Stimulated activated CD4-positive, alpha-beta T cell treated with anti-CD3 and anti-CD28 coated beads, Interleukin-1b, Interleukin-23, amount 100 ng/mL, for 1 hour (primary cell): ENCODE measurements around the gene SCAPER.
A peak's percentile ranks its signal among the peaks of the same experiment; 100 is the strongest.

Experiments used
- DNase-seq, 2 donors: peaks; one replicate each; pipeline ENCODE4 v3.0.0-alpha.2; 2020; ENCODE audit warnings: low read depth in 2 of 2

SCAPER gene, protein sequence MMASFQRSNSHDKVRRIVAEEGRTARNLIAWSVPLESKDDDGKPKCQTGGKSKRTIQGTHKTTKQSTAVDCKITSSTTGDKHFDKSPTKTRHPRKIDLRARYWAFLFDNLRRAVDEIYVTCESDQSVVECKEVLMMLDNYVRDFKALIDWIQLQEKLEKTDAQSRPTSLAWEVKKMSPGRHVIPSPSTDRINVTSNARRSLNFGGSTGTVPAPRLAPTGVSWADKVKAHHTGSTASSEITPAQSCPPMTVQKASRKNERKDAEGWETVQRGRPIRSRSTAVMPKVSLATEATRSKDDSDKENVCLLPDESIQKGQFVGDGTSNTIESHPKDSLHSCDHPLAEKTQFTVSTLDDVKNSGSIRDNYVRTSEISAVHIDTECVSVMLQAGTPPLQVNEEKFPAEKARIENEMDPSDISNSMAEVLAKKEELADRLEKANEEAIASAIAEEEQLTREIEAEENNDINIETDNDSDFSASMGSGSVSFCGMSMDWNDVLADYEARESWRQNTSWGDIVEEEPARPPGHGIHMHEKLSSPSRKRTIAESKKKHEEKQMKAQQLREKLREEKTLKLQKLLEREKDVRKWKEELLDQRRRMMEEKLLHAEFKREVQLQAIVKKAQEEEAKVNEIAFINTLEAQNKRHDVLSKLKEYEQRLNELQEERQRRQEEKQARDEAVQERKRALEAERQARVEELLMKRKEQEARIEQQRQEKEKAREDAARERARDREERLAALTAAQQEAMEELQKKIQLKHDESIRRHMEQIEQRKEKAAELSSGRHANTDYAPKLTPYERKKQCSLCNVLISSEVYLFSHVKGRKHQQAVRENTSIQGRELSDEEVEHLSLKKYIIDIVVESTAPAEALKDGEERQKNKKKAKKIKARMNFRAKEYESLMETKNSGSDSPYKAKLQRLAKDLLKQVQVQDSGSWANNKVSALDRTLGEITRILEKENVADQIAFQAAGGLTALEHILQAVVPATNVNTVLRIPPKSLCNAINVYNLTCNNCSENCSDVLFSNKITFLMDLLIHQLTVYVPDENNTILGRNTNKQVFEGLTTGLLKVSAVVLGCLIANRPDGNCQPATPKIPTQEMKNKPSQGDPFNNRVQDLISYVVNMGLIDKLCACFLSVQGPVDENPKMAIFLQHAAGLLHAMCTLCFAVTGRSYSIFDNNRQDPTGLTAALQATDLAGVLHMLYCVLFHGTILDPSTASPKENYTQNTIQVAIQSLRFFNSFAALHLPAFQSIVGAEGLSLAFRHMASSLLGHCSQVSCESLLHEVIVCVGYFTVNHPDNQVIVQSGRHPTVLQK (N-terminal part only)

DNA sequence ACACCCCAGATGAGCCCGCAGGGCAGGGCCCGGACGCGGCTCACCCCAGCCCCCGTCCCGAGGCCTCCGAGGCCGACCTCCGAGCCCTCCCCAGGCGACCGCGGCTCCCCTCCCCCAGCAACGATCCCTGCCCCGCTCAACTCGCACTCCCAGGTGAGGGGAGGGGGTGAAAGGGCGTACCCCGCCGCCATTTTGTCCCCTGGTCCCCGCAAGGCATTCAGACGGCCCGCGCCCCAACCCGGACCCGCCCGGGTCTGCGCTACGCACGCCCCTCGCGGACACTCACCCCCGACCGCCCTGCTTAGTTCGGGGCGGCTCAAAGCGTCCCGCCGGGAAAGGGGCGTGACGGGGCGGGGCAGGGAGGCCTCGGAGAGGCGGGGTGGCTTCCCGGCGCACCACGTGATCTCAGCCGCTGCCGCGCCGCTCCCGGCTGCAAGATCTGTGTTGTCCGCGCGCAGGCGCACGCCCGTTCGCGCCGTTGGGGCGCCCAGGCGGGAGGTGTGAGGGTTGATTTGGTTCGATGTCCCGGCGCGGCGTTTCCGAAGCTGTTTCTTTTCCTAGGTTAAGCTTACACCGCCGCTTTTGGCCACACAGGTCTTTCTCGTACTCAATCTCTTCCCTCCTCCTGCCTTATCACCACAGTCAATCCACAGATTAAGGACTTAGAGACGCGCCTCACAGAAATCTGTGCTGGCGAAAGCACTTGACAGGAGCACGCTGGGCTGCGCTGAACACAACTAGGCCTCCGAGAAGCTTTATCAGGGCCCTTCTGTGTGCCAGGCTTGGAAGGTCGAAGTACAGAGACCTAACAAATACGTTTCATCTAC is at the start of gene SCAPER:
SCAPER (minus strand) TSS at position 328 of the 827 bp plus-strand sequence. CDS start 21,523 bp downstream, outside the sequence.
- DNase-seq, result peak; percentile 78 to 82

DNA sequence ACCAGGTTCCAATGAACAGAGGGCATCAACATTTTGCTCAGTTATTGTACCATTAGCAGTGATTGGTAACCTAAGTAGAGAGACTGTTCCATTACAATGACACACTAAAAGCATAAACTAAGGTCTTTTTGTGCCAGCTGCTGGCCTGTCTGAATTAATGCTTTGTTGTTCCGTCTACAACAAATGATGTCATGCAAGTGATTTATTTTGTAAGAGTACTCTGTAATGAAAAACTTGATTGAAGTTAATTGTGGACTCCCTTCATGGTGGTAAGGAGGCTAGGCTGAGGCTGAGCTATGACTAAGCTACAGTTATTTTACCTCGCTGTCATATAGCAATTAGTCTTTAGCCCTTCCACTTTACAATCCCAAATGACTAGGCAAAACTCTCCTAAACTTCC is 49.6 kb upstream of the SCAPER start:
- DNase-seq, result no peak

DNA sequence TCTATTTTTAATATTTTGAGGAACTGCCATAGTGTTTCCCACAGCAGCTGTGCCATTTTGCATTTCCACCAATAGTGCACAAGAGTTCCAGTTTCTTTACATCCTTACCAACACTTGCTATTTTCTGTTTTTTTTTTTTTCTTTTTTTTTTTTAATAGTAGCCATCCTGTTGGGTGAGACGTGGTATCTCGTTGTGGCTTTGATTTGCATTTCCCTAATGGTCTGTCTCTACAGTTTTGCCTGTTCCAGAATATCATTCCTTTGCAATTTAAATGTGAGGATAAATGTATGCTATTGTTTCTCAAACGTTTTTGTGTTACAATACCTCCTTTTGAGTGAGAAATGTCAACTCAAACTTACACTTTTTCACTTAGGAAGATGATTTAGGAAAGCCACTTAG is 48.8 kb upstream of the SCAPER start:
- DNase-seq, result no peak

DNA sequence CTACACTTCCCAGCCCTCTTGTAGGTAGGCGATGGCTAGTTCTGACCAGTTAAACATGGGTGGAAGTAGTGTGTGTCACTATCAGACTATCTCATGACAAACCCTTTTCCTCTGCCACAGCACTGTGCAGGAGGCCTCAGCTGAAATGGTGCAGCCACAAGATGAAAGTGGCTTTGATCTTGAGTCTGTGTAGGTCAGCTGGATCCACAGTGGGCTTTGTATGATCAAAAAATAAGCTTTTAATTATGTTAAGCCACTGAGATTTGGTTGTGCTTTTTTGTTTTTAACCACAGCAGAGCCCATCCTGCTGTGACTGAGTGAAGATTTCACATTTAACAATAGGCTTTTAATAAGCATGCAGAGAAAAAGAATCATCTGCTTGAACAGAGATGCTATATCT is 46.1 kb upstream of the SCAPER start:
- no peak for DNase-seq

DNA sequence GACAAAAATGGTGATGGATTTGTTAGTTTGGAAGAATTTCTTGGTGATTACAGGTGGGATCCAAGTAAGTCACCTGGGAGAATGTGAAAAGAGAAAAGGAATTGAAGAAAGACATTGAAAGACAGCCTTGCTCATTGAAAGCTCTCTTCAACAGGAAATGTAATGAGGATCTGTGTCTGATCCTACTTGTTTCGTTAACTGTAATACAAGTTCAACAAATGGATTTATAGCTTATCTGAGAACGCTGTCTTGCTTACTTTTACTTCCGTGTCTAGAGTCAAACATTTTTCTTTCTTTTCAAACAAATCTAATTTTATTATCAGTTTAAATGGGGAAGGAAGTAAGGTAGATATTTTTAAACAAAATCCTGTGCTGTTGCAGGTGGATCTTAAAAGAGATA is 42.3 kb upstream of the SCAPER start:
- no peak for DNase-seq

DNA sequence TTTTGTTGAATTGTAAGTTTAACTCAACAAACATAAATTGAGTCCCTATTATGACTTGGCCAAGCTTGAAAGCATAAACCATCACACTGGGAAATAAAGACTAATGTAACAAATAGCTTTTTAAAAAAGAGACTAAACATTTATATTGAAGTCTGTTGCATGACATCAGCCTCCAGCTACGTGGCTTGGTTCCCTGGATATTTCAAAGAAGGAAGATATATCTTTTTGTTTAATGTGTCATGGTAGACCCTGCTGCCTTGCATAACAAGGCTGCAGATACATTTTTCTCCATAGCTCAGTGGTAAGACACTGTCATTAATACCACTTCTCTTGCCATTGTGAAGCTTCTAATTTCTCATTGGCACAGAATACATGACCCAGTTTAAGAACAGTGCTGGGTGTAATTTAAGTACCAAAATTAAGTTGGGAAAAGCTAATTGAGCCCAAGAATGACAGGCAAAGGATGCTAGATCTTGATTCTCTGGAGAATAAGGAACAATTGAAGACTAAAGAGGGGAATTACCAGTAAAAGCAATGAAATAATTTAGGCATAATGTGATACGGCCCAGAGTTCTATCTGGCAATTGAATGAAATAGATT is 40.5 kb upstream of the SCAPER start:
- DNase-seq, result no peak

DNA sequence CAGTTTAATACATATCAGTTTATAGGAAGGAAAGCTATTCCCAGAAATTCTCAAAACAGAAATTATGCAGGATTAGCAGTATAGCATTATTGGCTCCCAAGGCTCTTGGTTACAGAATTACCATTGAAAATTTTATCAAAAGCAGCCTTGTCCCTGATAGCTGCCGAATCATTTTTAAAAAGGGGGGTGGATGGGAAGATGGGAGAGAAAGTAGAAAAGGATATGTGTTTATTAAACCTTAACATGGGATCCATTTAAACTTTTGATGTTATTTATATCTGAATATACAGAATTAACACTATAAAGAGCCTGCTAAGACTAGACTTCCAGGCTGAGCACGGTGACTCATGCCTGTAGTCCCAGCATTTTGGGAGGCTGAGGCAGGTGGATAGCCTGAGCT is 37.2 kb upstream of the SCAPER start:
- DNase-seq, result no peak

DNA sequence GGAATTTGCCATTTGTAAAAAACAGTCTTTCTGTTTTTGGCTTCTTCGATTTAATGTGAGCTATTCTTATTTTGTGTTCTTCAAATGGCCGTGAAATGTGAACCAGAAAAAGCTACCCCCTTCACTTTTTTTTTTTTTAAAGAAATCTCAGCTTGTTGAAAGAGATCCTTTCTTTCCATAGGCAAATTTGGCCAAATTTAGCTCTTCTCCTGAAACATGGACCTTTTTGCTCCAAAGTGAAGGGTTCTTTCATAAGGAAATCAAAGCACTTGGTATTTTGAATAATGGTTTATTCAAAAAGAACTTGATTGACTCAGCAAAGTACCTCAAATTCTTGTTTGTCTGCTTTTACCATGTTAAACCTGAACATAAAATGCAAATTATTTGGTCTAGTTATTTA is 36.5 kb upstream of the SCAPER start:
- DNase-seq, result no peak

DNA sequence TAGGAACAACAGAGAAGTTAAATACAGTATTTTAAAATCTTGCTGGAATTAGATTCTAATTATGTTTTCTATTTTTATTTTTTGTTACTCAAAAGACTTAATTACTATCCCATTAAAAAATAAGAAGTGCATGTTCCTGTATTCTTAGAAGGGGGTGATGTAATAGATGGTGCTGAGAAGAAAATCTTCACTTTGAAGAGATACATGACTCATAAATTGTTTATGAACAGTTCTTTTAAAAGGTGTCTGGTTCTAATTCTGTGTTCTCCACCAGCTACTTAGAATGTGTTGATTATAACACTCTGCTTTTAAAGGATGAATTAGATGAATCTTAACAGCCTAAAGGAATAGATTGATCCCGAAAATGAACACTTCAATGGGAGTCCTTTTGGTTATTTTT is 34.6 kb upstream of the SCAPER start:
- DNase-seq, result no peak

DNA sequence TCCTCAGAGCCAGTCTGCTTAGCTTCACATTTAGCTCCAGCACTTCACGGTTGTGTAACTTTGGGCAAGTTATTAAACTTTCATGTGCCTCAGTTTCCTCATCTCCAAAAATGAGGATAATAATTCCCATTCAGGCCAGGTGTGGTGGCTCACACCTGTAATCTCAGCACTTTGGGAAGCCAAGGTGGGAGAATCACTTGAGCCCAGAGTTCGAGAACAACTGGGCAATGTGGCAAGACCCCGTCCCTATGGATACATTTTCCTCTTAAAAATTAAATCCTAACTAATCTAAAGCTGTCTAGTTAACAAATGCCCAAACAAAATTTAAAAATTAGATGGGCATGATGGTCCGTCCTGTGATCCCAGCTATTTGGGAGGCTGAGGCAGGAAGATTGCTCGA is 33.6 kb upstream of the SCAPER start:
- no peak for DNase-seq

DNA sequence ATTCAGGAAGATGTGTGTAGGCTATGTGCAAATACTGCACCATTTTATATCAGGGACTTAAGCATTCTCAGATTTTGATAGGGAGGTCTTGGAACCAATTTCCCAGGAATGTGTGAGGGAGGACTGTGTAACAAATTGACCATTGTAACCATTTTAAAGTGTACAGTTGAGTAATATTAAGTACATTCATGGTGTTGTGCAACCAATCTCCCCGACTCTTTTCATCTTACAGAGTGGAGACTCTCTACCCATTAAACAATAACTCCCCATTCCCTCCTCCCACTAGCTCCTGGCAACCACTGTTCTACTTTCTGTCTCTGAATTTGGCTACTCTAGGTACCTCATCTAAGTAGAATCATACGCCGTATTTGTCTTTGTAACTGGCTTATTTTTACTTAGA is 31.5 kb upstream of the SCAPER start:
- no peak for DNase-seq

DNA sequence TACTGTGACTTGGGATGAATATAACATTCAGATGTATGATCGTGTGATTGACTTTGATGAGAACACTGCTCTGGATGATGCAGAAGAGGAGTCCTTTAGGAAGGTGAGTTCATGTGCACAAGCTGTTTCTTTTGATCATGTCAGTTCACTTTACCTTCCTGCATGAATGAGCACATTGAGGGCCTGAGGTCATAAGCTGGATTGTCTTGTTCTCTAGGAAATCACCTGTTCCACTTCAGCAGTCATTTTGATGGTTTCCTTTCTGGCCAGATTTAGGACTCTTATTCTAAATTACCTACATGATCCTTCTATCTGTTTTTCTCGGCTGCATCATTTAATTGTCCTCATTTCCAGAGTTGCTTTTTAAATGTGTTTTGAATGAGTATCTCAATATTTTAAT is 30.5 kb upstream of the SCAPER start:
- no peak for DNase-seq

DNA sequence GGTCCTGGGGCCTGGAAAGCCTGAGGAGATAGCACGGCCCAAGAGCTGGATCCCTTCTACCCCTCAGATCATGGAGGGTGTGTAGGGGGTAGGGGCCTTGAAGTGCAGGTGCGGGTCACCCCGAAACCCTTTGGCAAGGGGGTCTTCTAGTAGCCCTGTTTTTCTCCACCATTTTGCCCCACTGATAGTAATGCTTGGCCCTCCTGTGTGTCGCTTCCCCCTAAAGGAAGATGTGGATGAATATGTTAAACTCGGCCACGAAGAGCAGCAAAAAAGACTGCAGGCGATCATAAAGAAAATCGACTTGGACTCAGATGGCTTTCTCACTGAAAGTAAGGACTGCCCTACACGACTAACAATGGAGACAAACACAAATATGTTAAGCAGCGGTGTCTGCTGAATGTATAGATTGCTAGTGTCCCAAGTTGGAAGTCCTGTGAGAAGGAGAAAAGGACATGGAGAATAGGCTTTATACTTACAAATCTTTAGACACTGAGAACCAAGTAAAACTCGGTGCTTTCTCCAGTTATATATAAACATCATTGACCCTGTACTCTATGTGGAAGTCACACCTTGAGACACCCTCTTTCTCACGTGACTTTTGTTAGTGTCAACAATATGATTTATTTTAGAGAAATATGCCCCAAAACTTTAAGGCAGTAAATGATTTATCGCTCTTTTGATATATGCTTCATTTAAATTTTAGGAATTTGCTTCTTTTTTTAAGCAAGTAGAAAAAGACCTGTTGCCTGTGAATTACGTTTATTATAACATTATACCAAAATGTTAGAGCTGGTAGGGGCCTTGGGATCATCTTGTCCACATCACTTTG is 27.2 kb upstream of the SCAPER start:
- DNase-seq, result no peak

DNA sequence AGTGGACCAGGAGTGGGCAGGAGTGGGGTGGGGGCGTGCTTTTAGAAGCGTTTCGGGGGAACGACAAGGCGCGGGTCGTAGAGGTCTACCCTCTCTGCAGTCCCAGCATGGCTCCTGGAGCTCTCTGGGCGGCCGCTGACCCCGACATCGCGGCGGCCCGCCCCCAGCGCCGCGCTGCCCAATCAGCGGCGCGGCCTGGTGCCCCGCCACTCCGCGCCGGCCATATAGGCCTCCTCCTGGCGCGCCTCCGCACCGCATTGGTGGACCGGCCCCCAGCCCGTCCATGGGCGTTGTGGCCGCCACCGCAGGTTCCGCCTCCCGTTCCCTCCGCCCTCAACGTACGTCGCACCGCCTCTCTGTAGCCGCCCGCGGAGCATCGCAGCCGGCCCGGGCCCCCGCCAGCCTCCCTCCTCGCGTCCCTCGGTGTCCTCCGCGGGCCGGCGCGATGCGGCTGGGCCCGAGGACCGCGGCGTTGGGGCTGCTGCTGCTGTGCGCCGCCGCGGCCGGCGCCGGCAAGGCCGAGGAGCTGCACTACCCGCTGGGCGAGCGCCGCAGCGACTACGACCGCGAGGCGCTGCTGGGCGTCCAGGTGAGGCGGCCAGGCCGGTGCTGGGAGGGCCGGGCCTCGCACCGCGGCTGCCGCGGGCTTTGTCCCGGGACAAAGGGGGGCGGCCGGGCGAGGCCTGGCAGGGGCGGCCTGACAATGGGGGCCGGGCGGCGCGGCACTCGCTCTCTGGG is 26.4 kb upstream of the SCAPER start, which contains the start of gene RCN2:
RCN2 (plus strand) TSS at position 353 of the 738 bp plus-strand sequence; CDS start at position 446, 93 bp downstream.
- DNase-seq, result peak; percentile 79 to 81

DNA sequence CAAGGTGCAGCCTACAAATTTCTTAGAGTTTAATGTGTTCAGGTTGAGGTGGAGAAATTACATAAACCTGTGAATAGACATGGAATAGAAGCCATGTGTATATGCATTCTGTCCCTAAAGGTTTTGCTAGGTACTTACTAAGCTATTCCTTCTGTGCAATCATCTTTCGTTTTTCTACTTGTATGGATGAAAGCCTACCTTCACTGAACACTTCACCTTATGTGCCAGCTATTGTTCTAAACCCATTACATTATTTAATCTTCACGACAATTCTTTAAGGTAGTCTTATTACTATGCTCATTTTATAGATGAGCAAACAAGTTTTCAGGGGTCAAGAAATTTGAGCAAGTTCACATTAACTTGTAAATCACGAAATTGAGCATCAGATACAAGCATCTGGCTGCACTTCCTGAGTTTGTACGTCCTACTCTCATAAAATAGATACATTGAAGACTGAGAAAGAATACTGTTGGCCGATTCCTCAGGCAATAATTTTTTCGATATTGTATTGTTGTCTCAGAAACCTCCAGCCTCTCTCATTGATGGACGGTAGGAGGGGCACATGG is 25.8 kb upstream of the SCAPER start:
- DNase-seq, result no peak

DNA sequence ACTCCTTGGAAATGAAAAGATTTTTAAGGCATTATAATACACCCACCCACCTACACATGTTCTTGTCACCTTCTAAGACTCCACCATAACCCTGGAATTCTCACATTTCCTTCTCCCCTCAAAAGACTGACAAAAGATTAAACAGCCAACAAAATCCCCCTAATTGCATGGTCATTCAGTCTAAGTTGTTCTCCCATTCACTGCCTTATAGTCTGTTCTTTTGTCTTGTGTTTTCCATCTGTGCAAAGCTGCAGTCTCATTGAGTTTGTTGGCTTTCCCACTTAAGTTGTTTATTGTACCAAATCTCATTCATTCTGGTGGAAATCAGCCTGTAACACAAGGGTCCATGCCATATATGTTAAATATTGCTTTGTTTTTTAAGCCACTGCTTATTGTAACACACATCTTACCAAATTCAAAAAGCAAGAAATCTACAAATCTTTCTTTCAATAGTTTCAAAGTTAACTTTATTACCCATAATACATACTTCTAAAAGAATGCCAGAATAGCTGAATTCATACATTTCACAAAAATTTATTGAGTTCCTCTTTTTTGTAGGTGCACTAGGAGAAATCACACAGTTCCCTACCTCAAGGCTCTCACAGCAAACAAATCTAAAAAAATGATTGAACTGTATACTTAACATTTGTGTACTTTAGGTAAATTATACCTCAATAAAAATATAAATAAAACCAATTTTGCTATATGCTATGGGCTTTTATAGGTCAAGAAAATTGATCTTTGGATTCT is 24.0 kb upstream of the SCAPER start:
- DNase-seq, result no peak

DNA sequence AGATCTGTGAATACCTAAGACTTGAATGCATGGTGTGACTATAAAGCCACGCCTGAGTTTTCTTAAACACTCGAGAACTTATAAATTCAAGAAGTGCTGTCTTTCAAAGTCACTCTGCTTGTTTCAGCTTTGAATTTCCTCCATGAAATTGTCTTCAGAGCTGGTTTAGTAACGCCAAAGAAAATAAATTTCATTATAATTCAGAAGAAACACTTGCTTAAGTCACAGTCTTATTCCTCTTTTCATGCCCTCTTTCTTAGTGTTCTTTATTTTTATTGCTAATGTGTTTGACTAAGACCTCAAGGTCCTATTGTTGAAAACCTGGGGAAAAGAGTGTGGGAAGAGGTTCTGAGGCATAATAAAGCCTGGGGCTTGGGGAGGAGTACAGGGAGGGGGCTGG is 23.1 kb upstream of the SCAPER start:
- no peak for DNase-seq

DNA sequence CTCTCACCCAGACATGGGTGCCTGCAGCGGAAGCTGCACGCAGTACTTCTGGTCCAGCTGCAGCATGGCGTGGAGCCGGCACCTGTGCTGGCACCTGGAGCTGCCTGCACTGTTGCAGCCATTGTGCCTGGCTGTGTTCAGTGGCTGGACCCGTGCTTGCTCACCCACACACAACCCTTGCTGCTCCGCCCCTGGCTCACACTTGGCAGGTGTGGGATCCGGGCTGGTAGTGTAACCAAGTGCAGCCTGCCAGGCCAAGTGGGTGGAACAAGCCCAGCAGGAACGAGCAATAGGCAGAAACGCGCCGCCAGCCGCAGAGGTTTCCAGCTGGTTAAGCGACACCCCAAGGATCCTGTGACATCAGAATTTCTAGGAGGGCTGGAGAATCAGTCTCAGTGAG is 11.2 kb upstream of the SCAPER start:
- DNase-seq, result no peak
